K562 (cell line): ENCODE data around the gene RTN4. TPM values are rescaled to one million over a fixed set of nuclear protein-coding genes. Genes with fewer than 3 reads are reported as not detected.

ENCODE experiments used
- GATA2 ChIP-seq: sonication (generic); formaldehyde crosslinking; IDR thresholded peaks from 2 replicates; pipeline ENCODE4 v1.4.0; 2020; ENCODE audit warnings: mild to moderate bottlenecking, missing genetic modification reagents
- SMARCA4 ChIP-seq: fragments of 450-650 bp; IDR thresholded peaks from 2 replicates; pipeline ENCODE4 v1.6.1; 2016
- ZBTB40 ChIP-seq, 2 experiments: fragments of 450-650 bp in 1 of 2; sonication (generic) in 1 of 2; formaldehyde crosslinking in 1 of 2; IDR thresholded peaks; 2 replicates each; pipeline versions ENCODE4 v1.7.1 to v1.9.0; 2016 to 2022; ENCODE audit warnings: inconsistent platforms in 1 of 2, mild to moderate bottlenecking in 1 of 2, missing genetic modification reagents in 1 of 2
- ZBTB43 ChIP-seq: sonication (generic); formaldehyde crosslinking; IDR thresholded peaks from 2 replicates; pipeline ENCODE4 v1.8.0; 2023; ENCODE audit warnings: mild to moderate bottlenecking, missing genetic modification reagents
- ZNF239 ChIP-seq: fragments of 250-450 bp; sonication (Bioruptor Pico); IDR thresholded peaks from 2 replicates; pipeline ENCODE4 v1.4.0; 2020; ENCODE audit warnings: mild to moderate bottlenecking
- ZNF24 ChIP-seq: fragments of 450-650 bp; IDR thresholded peaks from 2 replicates; pipeline ENCODE4 v1.6.1; 2016
- ZNF280B ChIP-seq: fragments of 250-450 bp; sonication (Bioruptor Pico); IDR thresholded peaks from 2 replicates; pipeline ENCODE4 v1.5.1; 2021; ENCODE audit warnings: mild to moderate bottlenecking
- ZNF609 ChIP-seq: sonication (generic); formaldehyde crosslinking; IDR thresholded peaks from 2 replicates; pipeline ENCODE4 v1.8.1; 2023; ENCODE audit warnings: missing genetic modification reagents, mild to moderate bottlenecking, borderline replicate concordance
- polyA plus RNA-seq, 8 experiments: library from polyadenylated mRNA; depleted of rRNA in 4 of 8; stranded (reverse) in 5 of 8; unstranded in 3 of 8; fragments of >200 nt; fragmentation: Nextera tagmentation in 2 of 8; fragmentation: Illumina TruSeq in 1 of 8; extraction: Ambion mirVana in 2 of 8; extraction: Trizol in 1 of 8; gene quantifications; 2 replicates each; pipeline versions ENCODE4 v1.2.1 to v1.2.3, GENCODE V29; 2011 to 2014; ENCODE audit warnings: inconsistent platforms in 1 of 8, missing spikeins in 1 of 8
- total RNA-seq, 7 experiments: library from RNA; depleted of rRNA in 6 of 7; stranded (reverse); fragments of >200 nt in 6 of 7; fragmentation: Illumina TruSeq in 2 of 7; extraction: Trizol in 2 of 7; gene quantifications; 2 replicates each; pipeline versions ENCODE4 v1.2.1 to v1.2.3, GENCODE V29; 2011 to 2021; ENCODE audit warnings: low replicate concordance in 1 of 7

RTN4 gene
- total and polyA plus RNA-seq, 9 of the 15 experiments (the other 6 are each of a cell fraction or from before 2014, with no cell fraction given): 73.0 to 248 (median 116) TPM

- TF ChIP-seq ZNF609 (no peak), GATA2 (CRISPR knock-in tag) (no peak), ZBTB43 (CRISPR knock-in tag) (no peak), ZNF280B (CRISPR knock-in tag) (no peak), ZNF239 (CRISPR knock-in tag) (no peak), ZNF24 (no peak), SMARCA4 (peak; percentile 69), ZBTB40 (IDR thresholded peaks at IDR 0.05) (peak; percentile 60; the same call in 1 of the 2 replicates), ZBTB40 (CRISPR knock-in tag; IDR thresholded peaks at IDR 0.05) (no peak)
These were observed 94.7 kb downstream of the RTN4 start (continued) for GRCh38 chr2:54955358-54956110.
